H1 (cell line): ENCODE measurements around the gene WRAP73. TPM values are rescaled to one million over a fixed set of nuclear protein-coding genes. Genes with fewer than 3 reads are reported as not detected.
A peak's percentile ranks its signal among the peaks of the same experiment; 100 is the strongest.

Experiments
- CTCF ChIA-PET: fragments of 300-600 bp; sonication (Branson Sonifier 250); formaldehyde crosslinking; loops from one replicate; lab custom pipeline; 2021; ENCODE audit not compliant: partially characterized antibody; lab: Charles Lee
- POLR2A ChIA-PET: fragments of 300-600 bp; sonication (Branson Sonifier 250); formaldehyde crosslinking; loops from one replicate; lab custom pipeline; 2021; ENCODE audit warnings: inconsistent platforms; ENCODE audit not compliant: partially characterized antibody; lab: Charles Lee
- DNase-seq, 2 experiments: peaks; one replicate each; pipeline versions ENCODE4 v3.0.0 to v3.0.0-alpha.2; 2010 to 2022; ENCODE audit warnings: low spot score in 2 of 2, low read depth in 1 of 2, mixed read lengths in 1 of 2
- FAIRE-seq: peaks from 2 replicates; lab custom pipeline; 2011; peaks lifted over from hg19 to GRCh38; lab: Jason Lieb, UNC
- H2AFZ ChIP-seq: 2 replicates; pipeline ENCODE4 v1.8.1; 2012; ENCODE audit warnings: low read length, inconsistent platforms
- H2AK5ac ChIP-seq: 2 replicates; pipeline ENCODE4 v1.6.1; 2013; ENCODE audit warnings: low read depth, low read length
- H2BK120ac ChIP-seq: replicated peaks from 2 replicates; pipeline ENCODE3; 2013; ENCODE audit warnings: low read depth, low read length, inconsistent platforms
- H2BK12ac ChIP-seq: 2 replicates; pipeline ENCODE4 v1.6.1; 2013; ENCODE audit warnings: low read depth, low read length
- H2BK15ac ChIP-seq: 2 replicates; pipeline ENCODE4 v1.6.1; 2013; ENCODE audit warnings: low read length
- H2BK20ac ChIP-seq: 2 replicates; pipeline ENCODE4 v1.6.1; 2013; ENCODE audit warnings: low read length
- H2BK5ac ChIP-seq: 2 replicates; pipeline ENCODE4 v1.6.1; 2013; ENCODE audit warnings: low read depth, low read length
- H3K14ac ChIP-seq: 2 replicates; pipeline ENCODE4 v1.6.1; 2013; ENCODE audit warnings: inconsistent platforms; ENCODE audit not compliant: insufficient read length
- H3K18ac ChIP-seq: 2 replicates; pipeline ENCODE4 v1.6.1; 2013; ENCODE audit warnings: low read length; ENCODE audit errors: extremely low read depth
- H3K23ac ChIP-seq: 2 replicates; pipeline ENCODE4 v1.6.1; 2013; ENCODE audit warnings: inconsistent platforms; ENCODE audit not compliant: insufficient read length
- H3K23me2 ChIP-seq: 2 replicates; pipeline ENCODE4 v1.6.1; 2013; ENCODE audit warnings: low read depth, low read length
- H3K27ac ChIP-seq: 2 replicates; pipeline ENCODE4 v1.6.1; 2011; ENCODE audit warnings: low read depth, low read length, inconsistent platforms
- H3K27me3 ChIP-seq, 4 experiments: replicated peaks in 1 of 4; 1 replicate in 1 of 4; 2 replicates in 3 of 4; pipeline versions ENCODE4 v1.6.1 to v1.8.1; 2011 to 2013; ENCODE audit warnings: low read length in 3 of 4, mild to moderate bottlenecking in 3 of 4, inconsistent platforms in 2 of 4, mixed read lengths in 2 of 4, moderate library complexity in 1 of 4; ENCODE audit not compliant: control insufficient read depth in 3 of 4, insufficient read depth in 3 of 4; ENCODE audit errors: extremely low read depth in 1 of 4
- H3K36me3 ChIP-seq, 4 experiments: 2 replicates each; pipeline versions ENCODE4 v1.6.1 to v1.8.1; 2011 to 2013; ENCODE audit warnings: mild to moderate bottlenecking in 4 of 4, low read length in 3 of 4, moderate library complexity in 2 of 4, control low read depth in 1 of 4, inconsistent platforms in 1 of 4; ENCODE audit not compliant: insufficient read depth in 4 of 4, control insufficient read depth in 2 of 4
- H3K4ac ChIP-seq: replicated peaks from 2 replicates; pipeline ENCODE3; 2013; ENCODE audit warnings: low read length, low read depth, mixed read lengths, inconsistent platforms; ENCODE audit not compliant: insufficient read length
- H3K4me1 ChIP-seq, 4 experiments: replicated peaks in 1 of 4; 1 replicate in 1 of 4; 2 replicates in 3 of 4; pipeline versions ENCODE4 v1.6.1 to v1.8.1; 2011 to 2013; ENCODE audit warnings: low read length in 3 of 4, inconsistent platforms in 2 of 4, mixed read lengths in 1 of 4; ENCODE audit not compliant: insufficient read depth in 4 of 4, control insufficient read depth in 3 of 4
- H3K4me2 ChIP-seq, 2 experiments: 2 replicates each; pipeline versions ENCODE4 v1.6.1 to v1.8.1; 2011 to 2013; ENCODE audit warnings: low read depth in 2 of 2, low read length in 2 of 2, control low read depth in 1 of 2, inconsistent platforms in 1 of 2, mild to moderate bottlenecking in 1 of 2; ENCODE audit not compliant: insufficient read depth in 1 of 2
- H3K4me3 ChIP-seq, 4 experiments: fragments of 200-600, 300-600 bp in 1 of 4; sonication (generic), shearing (Covaris generic), sonication (Bioruptor Twin) in 1 of 4; 2 replicates each; pipeline versions ENCODE4 v1.5.1 to v1.8.1; 2011 to 2016; ENCODE audit warnings: low read length in 4 of 4, low read depth in 3 of 4, control low read depth in 2 of 4, inconsistent platforms in 2 of 4, mild to moderate bottlenecking in 2 of 4, mixed read lengths in 1 of 4, moderate library complexity in 1 of 4; ENCODE audit not compliant: insufficient read depth in 2 of 4; ENCODE audit errors: extremely low read depth in 1 of 4
- H3K56ac ChIP-seq: replicated peaks from 2 replicates; pipeline ENCODE3; 2013; ENCODE audit warnings: low read depth, mild to moderate bottlenecking, mixed read lengths, low read length, inconsistent platforms; ENCODE audit not compliant: insufficient read length
- H3K79me1 ChIP-seq: 2 replicates; pipeline ENCODE4 v1.6.1; 2013; ENCODE audit warnings: low read depth, low read length, control low read depth
- H3K79me2 ChIP-seq, 2 experiments: 2 replicates each; pipeline versions ENCODE4 v1.6.1 to v1.8.1; 2012 to 2013; ENCODE audit warnings: low read length in 2 of 2, mild to moderate bottlenecking in 2 of 2, inconsistent platforms in 1 of 2; ENCODE audit not compliant: insufficient read depth in 2 of 2, control insufficient read depth in 1 of 2
- H3K9ac ChIP-seq, 4 experiments: replicated peaks in 1 of 4; 1 replicate in 1 of 4; 2 replicates in 3 of 4; pipeline versions ENCODE4 v1.6.1 to v1.8.1; 2011 to 2013; ENCODE audit warnings: low read depth in 3 of 4, low read length in 3 of 4, control low read depth in 2 of 4, mild to moderate bottlenecking in 2 of 4, moderate library complexity in 2 of 4, inconsistent platforms in 1 of 4; ENCODE audit errors: extremely low read depth in 1 of 4
- H3K9me3 ChIP-seq, 2 experiments: 2 replicates each; pipeline versions ENCODE4 v1.6.1 to v1.8.1; 2012 to 2013; ENCODE audit warnings: mild to moderate bottlenecking in 2 of 2, moderate library complexity in 2 of 2, control low read depth in 1 of 2, inconsistent platforms in 1 of 2, low read depth in 1 of 2, low read length in 1 of 2, mixed read lengths in 1 of 2; ENCODE audit not compliant: insufficient read depth in 2 of 2
- H4K20me1 ChIP-seq, 2 experiments: replicated peaks in 1 of 2; 2 replicates each; pipeline versions ENCODE3 to v1.8.1; 2011 to 2013; ENCODE audit warnings: inconsistent platforms in 2 of 2, low read length in 2 of 2, mild to moderate bottlenecking in 1 of 2; ENCODE audit not compliant: insufficient read depth in 2 of 2, control insufficient read depth in 1 of 2
- H4K5ac ChIP-seq: 2 replicates; pipeline ENCODE4 v1.6.1; 2013; ENCODE audit warnings: low read length, low read depth, mixed read lengths, inconsistent platforms; ENCODE audit not compliant: insufficient read length
- H4K8ac ChIP-seq: 2 replicates; pipeline ENCODE4 v1.8.0; 2013; ENCODE audit warnings: mild to moderate bottlenecking, moderate library complexity, low read length, inconsistent platforms; ENCODE audit not compliant: insufficient read depth; ENCODE audit errors: extremely low read depth
- H4K91ac ChIP-seq: replicated peaks from 2 replicates; pipeline ENCODE3; 2013; ENCODE audit warnings: low read length, mixed read lengths, inconsistent platforms; ENCODE audit not compliant: insufficient read length
- ASH2L ChIP-seq: fragments of 200-600, 300-600 bp; sonication (generic); IDR thresholded peaks from one replicate; pipeline ENCODE4 v1.7.1; 2017; ENCODE audit warnings: low read length
- PHF8 ChIP-seq: fragments of 200-600 bp; sonication (generic); conservative IDR thresholded peaks from 2 replicates; pipeline ENCODE4 v1.7.1; 2012; ENCODE audit warnings: low read depth, mild to moderate bottlenecking, inconsistent platforms, low read length, moderate library complexity
- POLR2AphosphoS5 ChIP-seq: IDR thresholded peaks from 2 replicates; pipeline ENCODE4 v1.6.1; 2011; ENCODE audit warnings: low read depth, low read length
- SRF ChIP-seq: IDR thresholded peaks from 2 replicates; pipeline ENCODE4 v1.6.1; 2011; ENCODE audit warnings: mild to moderate bottlenecking, low read depth, low read length, moderate library complexity
- TAF1 ChIP-seq: IDR thresholded peaks from 2 replicates; pipeline ENCODE4 v1.6.1; 2011; ENCODE audit warnings: mild to moderate bottlenecking, low read depth, low read length
- WGBS, 2 experiments: shearing (Covaris generic) in 1 of 2; methylation state at CpG; one replicate each; pipeline versions ENCODE4 v1.1.6 to v1.1.7; 2013 to 2015; ENCODE audit warnings: low lambda C conversion rate in 2 of 2, mixed read lengths in 2 of 2, inconsistent platforms in 1 of 2, low coverage in 1 of 2, missing lambda C conversion rate in 1 of 2; ENCODE audit not compliant: insufficient replicate concordance in 2 of 2, insufficient coverage in 1 of 2, insufficient read length in 1 of 2; ENCODE audit errors: extremely low coverage in 1 of 2, missing lambda C conversion rate in 1 of 2; 5-methylcytosine and 5-hydroxymethylcytosine counted together
- polyA plus RNA-seq, 7 experiments: library from polyadenylated mRNA; depleted of rRNA in 3 of 7; stranded (reverse) in 5 of 7; unstranded in 2 of 7; fragments of >200 nt in 5 of 7; fragments of 200-250 nt in 2 of 7; gene quantifications; 1 replicate in 5 of 7; 2 replicates in 1 of 7; 4 replicates in 1 of 7; pipeline versions ENCODE4 v1.2.1 to v1.2.3, GENCODE V29; 2011 to 2013; ENCODE audit warnings: missing spikeins in 2 of 7, mixed read lengths in 2 of 7
- total RNA-seq: library from RNA; stranded (reverse); fragmentation: NEBNext Ultra II Directional; extraction: Animal tissue kit (Norgen Biotek cat#: 25700); gene quantifications from 2 replicates; pipeline ENCODE4 v1.2.1, GENCODE V29; 2021

Gene WRAP73
- total and polyA plus RNA-seq, 2 of the 8 experiments (the other 6 are each of a cell fraction or from before 2014, with no cell fraction given): 30.3 to 50.7 TPM

- Histone ChIP-seq H3K4me1 (peaks cover 0 to 37% (median 22%) of the 10 kb centered on the region in 4 experiments; a peak in 6 of 7 replicates), H4K5ac (no peak within 1 kb of the TSS), H2AK5ac (no peak within 1 kb of the TSS), H2BK15ac (peak within 1 kb of the TSS; percentile 46; the same call in 1 of the 2 replicates), H3K23me2 (peaks cover 11% of the 10 kb centered on the region; the same call in 1 of the 2 replicates), H3K4ac (no peak within 1 kb of the TSS), H2BK12ac (peak within 1 kb of the TSS; percentile 90; the same call in 1 of the 2 replicates), H2BK20ac (no peak within 1 kb of the TSS), H3K23ac (no peak within 1 kb of the TSS), H3K56ac (peak within 1 kb of the TSS; percentile 56), H3K4me3 (peak within 1 kb of the TSS; percentile 69 to 77 (median 72)), H4K20me1 (peaks cover 2 to 5% of the 10 kb centered on the region in 2 experiments), H3K36me3 (no peaks in the 10 kb centered on the region), H3K79me2 (peaks cover 0 to 9% of the 10 kb centered on the region in 2 experiments; a peak in 1 of 4 replicates), H3K4me2 (peak within 1 kb of the TSS; percentile 83 to 92), H3K9me3 (no peaks in the 10 kb centered on the region), H3K9ac (peak within 1 kb of the TSS in 3 of 4 experiments; percentile 45 to 78 (median 57); a peak in 4 of 7 replicates), H4K8ac (no peak within 1 kb of the TSS), H2BK5ac (peak within 1 kb of the TSS; percentile 88; the same call in 1 of the 2 replicates), H3K27me3 (peaks cover 3 to 16% (median 12%) of the 10 kb centered on the region in 4 experiments), H2BK120ac (no peak within 1 kb of the TSS), H3K27ac (no peak within 1 kb of the TSS), H3K14ac (no peak within 1 kb of the TSS), H3K79me1 (no peaks in the 10 kb centered on the region; the same call in 1 of the 2 replicates), H4K91ac (peak within 1 kb of the TSS; percentile 76), H2AFZ (no peak within 1 kb of the TSS), H3K18ac (peak within 1 kb of the TSS; percentile 60)
- CTCF ChIA-PET: interaction anchor here (1.3 to 6.4 kb wide), 7 partner anchors 10 to 158 kb away, joined by 3 to 84 read pairs (median 5); no protein-coding TSS in a partner anchor
- POLR2A ChIA-PET: interaction anchor here (1.0 to 2.2 kb wide), 3 partner anchors 9 to 113 kb away, joined by 3 to 9 read pairs (median 3); no protein-coding TSS in a partner anchor
- peak; percentile 84 to 97 for DNase-seq
- no peak for FAIRE-seq
- 5% methylated on average over 35 of the region's 87 CpGs; no CpG with 5 or more reads in 1 of the 2 experiments for WGBS, 2 experiments
- TF ChIP-seq SRF: no peak
- TF ChIP-seq PHF8: peak; percentile 36
- no peak for TF ChIP-seq ASH2L
- no peak for TF ChIP-seq POLR2AphosphoS5
- peak; percentile 49; the same call in 1 of the 2 replicates for TF ChIP-seq TAF1
Observed at GRCh38 chr1:3611170-3612019, 38.5 kb downstream of the WRAP73 start, which contains the start of gene MEGF6. Gene MEGF6 (minus strand): TSS chr1:3611508. CDS start chr1:3611268, 240 bp downstream.
